C4-2B (cell line): Measurements from ENCODE around the gene ZNF160.
A peak's percentile ranks its signal among the peaks of the same experiment; 100 is the strongest.

ENCODE experiments used
- H3K27ac ChIP-seq: fragments of 450-650 bp; 2 replicates; pipeline ENCODE4 v1.5.1; 2017
- CTCF ChIP-seq: fragments of 450-650 bp; conservative IDR thresholded peaks from 2 replicates; pipeline ENCODE4 v1.5.1; 2017; ENCODE audit warnings: mild to moderate bottlenecking
- ZFX ChIP-seq: fragments of 450-650 bp; IDR thresholded peaks from 2 replicates; pipeline ENCODE4 v1.6.1; 2017

ZNF160 gene

GRCh38 chr19:53079313-53079924 is 23.8 kb downstream of the ZNF160 start:
- no peak overlapping the region for H3K27ac ChIP-seq
- no peak for TF ChIP-seq CTCF
- no peak for TF ChIP-seq ZFX

DNA sequence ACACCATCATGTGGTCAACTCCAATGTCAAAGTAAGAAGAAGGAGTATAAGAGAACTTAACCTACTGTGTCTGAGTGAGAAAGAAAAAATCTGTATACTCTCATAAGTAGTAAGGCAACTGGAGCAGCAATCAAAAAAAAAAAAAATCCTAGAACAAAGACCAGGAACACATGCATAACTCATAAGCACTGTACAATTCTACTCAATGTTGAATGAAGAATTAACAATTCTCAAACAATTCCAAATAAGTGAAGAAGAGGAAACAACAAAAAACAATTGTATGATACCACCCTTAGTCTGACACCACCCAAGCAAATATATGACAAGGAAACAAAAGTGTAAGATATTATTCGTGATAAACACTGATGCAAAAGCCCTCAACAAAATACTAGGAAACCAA is 24.6 kb downstream of the ZNF160 start:
- H3K27ac ChIP-seq, result no peak overlapping the region
- TF ChIP-seq ZFX (no peak), CTCF (no peak)

- H3K27ac ChIP-seq, result no peak overlapping the region
- no peak; the same call in 1 of the 2 replicates for TF ChIP-seq CTCF
- no peak for TF ChIP-seq ZFX
Measured at GRCh38 chr19:53076984-53077383, 26.2 kb downstream of the ZNF160 start.

GRCh38 chr19:53068834-53069233 is 34.4 kb downstream of the ZNF160 start:
- no peak overlapping the region for H3K27ac ChIP-seq

DNA sequence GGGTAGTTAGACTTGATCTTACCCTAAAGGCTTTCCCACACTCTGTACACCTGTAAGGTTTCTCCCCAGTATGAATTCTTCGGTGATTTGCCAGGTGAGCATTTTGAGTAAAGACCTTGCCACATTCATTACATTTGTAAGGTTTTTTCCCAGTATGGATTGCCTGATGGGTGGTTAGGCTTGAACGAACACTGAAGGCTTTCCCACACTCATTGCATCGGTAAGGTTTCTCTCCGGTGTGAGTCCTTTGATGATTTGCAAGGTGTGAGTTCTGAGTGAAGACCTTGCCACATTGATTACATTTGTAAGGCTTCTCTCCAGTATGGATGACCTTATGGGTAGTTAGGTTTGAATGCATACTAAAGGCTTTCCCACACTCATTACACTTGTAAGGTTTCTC is 35.0 kb downstream of the ZNF160 start:
- no peak for TF ChIP-seq ZFX
- TF ChIP-seq CTCF, result no peak
- H3K27ac ChIP-seq, result no peak overlapping the region

More at GRCh38 chr19:53068834-53069233, 34.4 kb downstream of the ZNF160 start:
- TF ChIP-seq ZFX (no peak), CTCF (no peak)

GRCh38 chr19:53057904-53058580 is 45.2 kb downstream of the ZNF160 start:
- TF ChIP-seq ZFX (no peak), CTCF (no peak)
- peak overlapping the region; percentile 63 for H3K27ac ChIP-seq

DNA sequence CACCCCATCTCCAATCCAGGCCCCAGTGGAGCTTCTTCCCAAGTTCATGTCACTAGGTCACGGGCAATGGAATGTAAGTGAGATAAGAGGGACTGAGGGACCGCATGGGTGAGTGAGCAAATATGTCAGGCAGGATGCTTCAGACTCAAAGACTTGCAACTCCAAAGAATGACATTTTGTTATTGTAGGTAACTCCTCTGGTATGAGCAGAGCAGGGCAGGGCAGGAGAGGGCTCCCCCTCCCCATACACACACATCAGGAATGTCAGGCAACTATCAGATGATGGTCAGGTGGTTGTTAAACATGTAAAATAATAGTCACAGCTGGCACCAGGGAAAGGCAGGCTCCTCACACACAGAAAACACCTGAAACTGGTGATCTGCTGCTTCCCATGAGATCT is 48.1 kb downstream of the ZNF160 start:
- no peak overlapping the region for H3K27ac ChIP-seq
- no peak for TF ChIP-seq CTCF
- no peak for TF ChIP-seq ZFX
